ENCODE measurements around the gene DGKI.

DNA sequence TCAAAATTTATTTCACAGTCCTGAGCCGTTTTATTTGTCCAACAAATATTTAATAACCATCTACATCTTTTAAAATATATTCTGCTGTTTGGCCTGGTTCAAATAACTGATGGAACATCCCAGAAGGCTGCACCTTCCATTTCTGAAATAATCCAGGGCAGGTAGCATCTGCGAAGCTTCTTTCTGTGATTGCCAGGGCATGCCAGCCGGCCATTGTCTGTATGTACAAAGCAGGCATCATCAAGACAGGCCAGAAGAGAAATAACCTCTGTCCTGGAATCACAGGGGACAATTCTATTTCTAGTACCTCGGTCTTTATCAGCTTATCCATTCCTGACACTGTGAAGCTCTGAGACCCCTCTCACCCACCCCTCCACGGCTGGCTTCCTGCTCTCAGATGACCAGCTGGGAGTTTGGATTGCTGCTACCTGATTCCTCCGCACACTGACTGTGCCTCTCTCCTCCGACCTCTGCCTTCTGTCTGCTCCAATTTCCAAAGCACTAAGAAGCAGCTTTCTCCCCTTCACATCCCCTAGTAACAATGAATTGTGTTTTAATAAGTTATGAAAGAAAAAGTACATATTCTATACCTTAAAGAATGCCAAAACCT lies 8.0 kb downstream of the DGKI start:
- TF ChIP-seq, protein P1, sequence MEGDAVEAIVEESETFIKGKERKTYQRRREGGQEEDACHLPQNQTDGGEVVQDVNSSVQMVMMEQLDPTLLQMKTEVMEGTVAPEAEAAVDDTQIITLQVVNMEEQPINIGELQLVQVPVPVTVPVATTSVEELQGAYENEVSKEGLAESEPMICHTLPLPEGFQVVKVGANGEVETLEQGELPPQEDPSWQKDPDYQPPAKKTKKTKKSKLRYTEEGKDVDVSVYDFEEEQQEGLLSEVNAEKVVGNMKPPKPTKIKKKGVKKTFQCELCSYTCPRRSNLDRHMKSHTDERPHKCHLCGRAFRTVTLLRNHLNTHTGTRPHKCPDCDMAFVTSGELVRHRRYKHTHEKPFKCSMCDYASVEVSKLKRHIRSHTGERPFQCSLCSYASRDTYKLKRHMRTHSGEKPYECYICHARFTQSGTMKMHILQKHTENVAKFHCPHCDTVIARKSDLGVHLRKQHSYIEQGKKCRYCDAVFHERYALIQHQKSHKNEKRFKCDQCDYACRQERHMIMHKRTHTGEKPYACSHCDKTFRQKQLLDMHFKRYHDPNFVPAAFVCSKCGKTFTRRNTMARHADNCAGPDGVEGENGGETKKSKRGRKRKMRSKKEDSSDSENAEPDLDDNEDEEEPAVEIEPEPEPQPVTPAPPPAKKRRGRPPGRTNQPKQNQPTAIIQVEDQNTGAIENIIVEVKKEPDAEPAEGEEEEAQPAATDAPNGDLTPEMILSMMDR (IDR thresholded peaks at IDR 0.05): no peak
- TF ChIP-seq POLR2AphosphoS5 (IDR thresholded peaks at IDR 0.05): no peak
- no peak for TF ChIP-seq POLR2A (IDR thresholded peaks at IDR 0.05)
- no peak for TF ChIP-seq EP300 (IDR thresholded peaks at IDR 0.05)

Data from stomach (tissue), 4 donors.